ENCODE measurements around the gene ATIC. TPM values are rescaled to one million over a fixed set of nuclear protein-coding genes. Genes with fewer than 3 reads are reported as not detected.

Gene ATIC
- total and polyA plus RNA-seq, 2 of the 8 experiments (the other 6 are each of a cell fraction or from before 2014, with no cell fraction given) = 139 to 319 TPM

DNA sequence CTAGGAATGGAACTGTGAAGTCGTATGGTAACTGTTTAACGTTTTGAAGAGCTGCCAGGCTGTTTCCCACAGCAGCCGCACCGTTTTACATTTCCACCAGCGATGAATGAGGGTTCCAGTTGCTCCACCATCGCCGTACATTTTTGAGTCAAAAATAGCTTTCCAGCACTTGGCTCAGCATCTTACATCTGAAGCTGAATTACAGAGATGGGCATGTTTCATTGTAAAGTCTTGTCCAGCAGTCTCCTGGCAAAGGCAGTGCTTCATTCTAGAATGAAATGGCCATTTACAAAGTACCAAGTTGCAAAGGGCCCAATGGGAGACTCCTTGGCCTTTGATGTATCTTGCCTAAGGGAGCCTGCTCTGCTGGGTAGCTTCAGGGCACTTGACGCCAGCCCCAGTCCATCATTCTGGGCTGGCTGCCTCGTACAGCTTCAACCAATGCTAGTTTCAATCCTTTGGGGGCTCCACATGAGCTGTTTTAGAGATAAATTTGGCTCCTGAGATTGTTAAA is 45.1 kb downstream of the ATIC start:
- H4K8ac ChIP-seq (ENCODE audit: extremely low read depth, insufficient read depth, low read length) = no peak overlapping the region
- DNase-seq (ENCODE audit: low read depth in 1 of 2, low spot score in 2 of 2) (no peak), FAIRE-seq (no peak)
- no peak overlapping the region for H4K91ac ChIP-seq (replicated peaks; ENCODE audit: insufficient read length, low read length)
- H3K79me2 ChIP-seq (ENCODE audit: control insufficient read depth in 1 of 2, insufficient read depth in 2 of 2, low read length in 2 of 2) = no peaks in the 10 kb centered on the region
- H3K14ac ChIP-seq (ENCODE audit: insufficient read length) = no peak overlapping the region
- H2BK15ac ChIP-seq (ENCODE audit: low read length) = no peak overlapping the region
- no peak overlapping the region for H2BK12ac ChIP-seq (ENCODE audit: low read depth, low read length)
- no peak overlapping the region for H2BK120ac ChIP-seq (replicated peaks; ENCODE audit: low read depth, low read length)
- H2AFZ ChIP-seq (ENCODE audit: low read length) = no peak overlapping the region
- CTCF ChIA-PET (ENCODE audit: partially characterized antibody) = no interaction called here
- H3K9ac ChIP-seq (replicated peaks in 1 of 4; ENCODE audit: extremely low read depth in 1 of 4, low read depth in 3 of 4, low read length in 3 of 4) = no peak overlapping the region
- no peak overlapping the region for H4K5ac ChIP-seq (ENCODE audit: insufficient read length, low read depth, low read length)
- H3K23me2 ChIP-seq (ENCODE audit: low read depth, low read length) = no peaks in the 10 kb centered on the region
- TF ChIP-seq, protein P1, sequence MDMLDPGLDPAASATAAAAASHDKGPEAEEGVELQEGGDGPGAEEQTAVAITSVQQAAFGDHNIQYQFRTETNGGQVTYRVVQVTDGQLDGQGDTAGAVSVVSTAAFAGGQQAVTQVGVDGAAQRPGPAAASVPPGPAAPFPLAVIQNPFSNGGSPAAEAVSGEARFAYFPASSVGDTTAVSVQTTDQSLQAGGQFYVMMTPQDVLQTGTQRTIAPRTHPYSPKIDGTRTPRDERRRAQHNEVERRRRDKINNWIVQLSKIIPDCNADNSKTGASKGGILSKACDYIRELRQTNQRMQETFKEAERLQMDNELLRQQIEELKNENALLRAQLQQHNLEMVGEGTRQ (IDR thresholded peaks at IDR 0.05; ENCODE audit: low read length) = no peak
- TF ChIP-seq SIX5 (IDR thresholded peaks at IDR 0.05; ENCODE audit: low read depth, low read length) = no peak
- no peak for TF ChIP-seq SUZ12 (IDR thresholded peaks at IDR 0.05; ENCODE audit: low read length)
- no peak for TF ChIP-seq CBX8 (IDR thresholded peaks at IDR 0.05; ENCODE audit: borderline replicate concordance, low read depth, low read length)
- TF ChIP-seq SP4 (IDR thresholded peaks at IDR 0.05; ENCODE audit: low read length) = no peak
- no peak for TF ChIP-seq POLR2AphosphoS5 (IDR thresholded peaks at IDR 0.05; ENCODE audit: low read depth, low read length)
- TF ChIP-seq FOSL1 (IDR thresholded peaks at IDR 0.05; ENCODE audit: insufficient read depth, low read depth, low read length) = no peak
- TF ChIP-seq HDAC6 (IDR thresholded peaks at IDR 0.05; ENCODE audit: low read depth, low read length) = no peak
- no peak for TF ChIP-seq CHD2 (IDR thresholded peaks at IDR 0.05; ENCODE audit: low read length)
- no peak for TF ChIP-seq PHF8 (conservative IDR thresholded peaks at IDR 0.05; ENCODE audit: low read depth, low read length)
- no peak for TF ChIP-seq NRF1 (IDR thresholded peaks at IDR 0.05; ENCODE audit: low read depth, low read length)
- no peak for TF ChIP-seq CTBP2 (IDR thresholded peaks at IDR 0.05; ENCODE audit: borderline replicate concordance, insufficient read depth, insufficient read length, low read length)
- no peak for TF ChIP-seq SIRT6 (IDR thresholded peaks at IDR 0.05; ENCODE audit: low read length)
- H3K56ac ChIP-seq (replicated peaks; ENCODE audit: insufficient read length, low read depth, low read length) = no peak overlapping the region
- 86% methylated on average over 9 of the region's 9 CpGs; no CpG with 5 or more reads in 1 of the 2 experiments for WGBS, 2 experiments (ENCODE audit: extremely low coverage in 1 of 2, insufficient coverage in 1 of 2, insufficient read length in 1 of 2, insufficient replicate concordance in 2 of 2, low coverage in 1 of 2, low lambda C conversion rate in 2 of 2, missing lambda C conversion rate in 1 of 2)
- peaks cover 0 to 14% (median under 1%) of the 10 kb centered on the region in 4 experiments; a peak in 2 of 8 replicates for H3K36me3 ChIP-seq (ENCODE audit: control insufficient read depth in 2 of 4, insufficient read depth in 4 of 4, low read length in 3 of 4)
- H2BK5ac ChIP-seq (ENCODE audit: low read depth, low read length) = no peak overlapping the region
- H3K27me3 ChIP-seq (replicated peaks in 1 of 4; ENCODE audit: control insufficient read depth in 3 of 4, extremely low read depth in 1 of 4, insufficient read depth in 3 of 4, low read length in 3 of 4) = no peaks in the 10 kb centered on the region
- H2AK5ac ChIP-seq (ENCODE audit: low read depth, low read length) = no peak overlapping the region
- H4K20me1 ChIP-seq (replicated peaks in 1 of 2; ENCODE audit: control insufficient read depth in 1 of 2, insufficient read depth in 2 of 2, low read length in 2 of 2) = peaks cover 0 to 1% of the 10 kb centered on the region in 2 experiments
- H3K23ac ChIP-seq (ENCODE audit: insufficient read length) = no peak overlapping the region
- H3K9me3 ChIP-seq (ENCODE audit: insufficient read depth in 2 of 2, low read depth in 1 of 2, low read length in 1 of 2) = no peaks in the 10 kb centered on the region
- H3K4me3 ChIP-seq (ENCODE audit: extremely low read depth in 1 of 4, insufficient read depth in 2 of 4, low read depth in 3 of 4, low read length in 4 of 4) = no peak overlapping the region
- H3K4me2 ChIP-seq (ENCODE audit: insufficient read depth in 1 of 2, low read depth in 2 of 2, low read length in 2 of 2) = no peak overlapping the region
- POLR2A ChIA-PET (ENCODE audit: partially characterized antibody) = interaction anchor here (0.6 to 0.7 kb wide), 2 partner anchors 14 to 27 kb away, joined by 3 read pairs; no protein-coding TSS in a partner anchor
- no peak overlapping the region for H3K4ac ChIP-seq (replicated peaks; ENCODE audit: insufficient read length, low read depth, low read length)
- no peak overlapping the region for H3K27ac ChIP-seq (ENCODE audit: low read depth, low read length)
- H3K79me1 ChIP-seq (ENCODE audit: low read depth, low read length) = no peaks in the 10 kb centered on the region
- no peak overlapping the region for H3K18ac ChIP-seq (ENCODE audit: extremely low read depth, low read length)
- no peak overlapping the region for H2BK20ac ChIP-seq (ENCODE audit: low read length)
- no peaks in the 10 kb centered on the region for H3K4me1 ChIP-seq (replicated peaks in 1 of 4; ENCODE audit: control insufficient read depth in 3 of 4, insufficient read depth in 4 of 4, low read length in 3 of 4)
